HEK293T (cell line): ENCODE data around the gene MUC4.

ENCODE experiments used
- ARNT ChIP-seq: fragments of 450-650 bp; IDR thresholded peaks from 2 replicates; pipeline ENCODE4 v1.6.1; 2017; ENCODE audit warnings: mild to moderate bottlenecking
- BHLHE40 ChIP-seq: fragments of 450-650 bp; IDR thresholded peaks from 2 replicates; pipeline ENCODE4 v1.6.1; 2016; ENCODE audit warnings: mild to moderate bottlenecking, moderate library complexity, borderline replicate concordance
- ELF4 ChIP-seq: fragments of 450-650 bp; IDR thresholded peaks from 2 replicates; pipeline ENCODE4 v1.6.1; 2017; ENCODE audit warnings: antibody characterized with exemption
- FOXA1 ChIP-seq: fragments of 450-650 bp; IDR thresholded peaks from 2 replicates; pipeline ENCODE4 v1.6.1; 2016; ENCODE audit warnings: mild to moderate bottlenecking
- FOXK2 ChIP-seq: fragments of 450-650 bp; IDR thresholded peaks from 2 replicates; pipeline ENCODE4 v1.6.1; 2016; ENCODE audit warnings: mild to moderate bottlenecking
- FOXM1 ChIP-seq: fragments of 450-650 bp; IDR thresholded peaks from 2 replicates; pipeline ENCODE4 v1.6.1; 2017; ENCODE audit warnings: mild to moderate bottlenecking, borderline replicate concordance
- L3MBTL2 ChIP-seq: fragments of 450-650 bp; conservative IDR thresholded peaks from 2 replicates; pipeline ENCODE4 v1.6.1; 2016; ENCODE audit warnings: mild to moderate bottlenecking
- LEF1 ChIP-seq: fragments of 450-650 bp; IDR thresholded peaks from 2 replicates; pipeline ENCODE4 v1.6.1; 2017; ENCODE audit warnings: mild to moderate bottlenecking, borderline replicate concordance
- SUZ12 ChIP-seq: fragments of 450-650 bp; IDR thresholded peaks from 2 replicates; pipeline ENCODE4 v1.6.1; 2016; ENCODE audit warnings: mild to moderate bottlenecking
- TF ChIP-seq, protein P1 (sequence below): fragments of 450-650 bp; IDR thresholded peaks from 2 replicates; pipeline ENCODE4 v1.6.1; 2016

DNA sequence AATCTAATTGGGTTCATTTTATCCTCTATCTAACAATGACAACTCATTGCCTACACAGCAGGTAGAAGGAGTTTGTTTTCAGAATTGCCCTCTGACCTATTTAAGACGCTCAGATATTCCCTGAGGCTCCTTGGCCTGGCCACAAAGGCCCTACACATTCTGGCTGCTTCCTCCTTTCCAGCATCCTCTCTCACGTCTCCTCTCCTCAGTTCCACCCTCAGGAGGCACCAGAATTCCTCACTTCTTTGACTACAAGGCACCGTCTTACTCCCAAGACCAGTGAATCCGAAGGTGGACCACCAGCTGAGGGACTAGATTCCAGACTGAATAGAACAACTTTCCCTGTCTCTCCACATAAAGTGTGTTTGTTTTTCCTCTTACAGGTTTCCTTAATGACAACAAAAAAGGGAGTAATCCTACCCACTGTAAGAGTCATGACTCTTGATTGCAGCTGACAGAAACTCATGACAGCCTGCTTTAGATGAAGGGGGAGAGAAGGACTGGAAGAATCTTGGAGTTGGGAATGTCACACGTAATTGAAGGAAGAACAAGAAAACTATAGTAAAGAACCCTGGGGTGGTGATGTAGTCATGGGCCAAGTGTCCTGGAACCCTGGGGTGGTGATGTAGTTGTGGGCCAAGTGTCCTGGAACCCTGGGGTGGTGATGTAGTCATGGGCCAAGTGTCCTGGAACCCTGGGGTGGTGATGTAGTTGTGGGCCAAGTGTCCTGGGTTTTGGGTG is 112.9 kb downstream of the MUC4 start:
- TF ChIP-seq ELF4 = no peak
- TF ChIP-seq FOXM1 = no peak
- TF ChIP-seq FOXA1 = no peak
- no peak for TF ChIP-seq BHLHE40
- TF ChIP-seq SUZ12 = no peak
- TF ChIP-seq LEF1 = no peak
- no peak for TF ChIP-seq ARNT
- no peak for TF ChIP-seq L3MBTL2
- TF ChIP-seq FOXK2 = no peak
- TF ChIP-seq, protein P1, sequence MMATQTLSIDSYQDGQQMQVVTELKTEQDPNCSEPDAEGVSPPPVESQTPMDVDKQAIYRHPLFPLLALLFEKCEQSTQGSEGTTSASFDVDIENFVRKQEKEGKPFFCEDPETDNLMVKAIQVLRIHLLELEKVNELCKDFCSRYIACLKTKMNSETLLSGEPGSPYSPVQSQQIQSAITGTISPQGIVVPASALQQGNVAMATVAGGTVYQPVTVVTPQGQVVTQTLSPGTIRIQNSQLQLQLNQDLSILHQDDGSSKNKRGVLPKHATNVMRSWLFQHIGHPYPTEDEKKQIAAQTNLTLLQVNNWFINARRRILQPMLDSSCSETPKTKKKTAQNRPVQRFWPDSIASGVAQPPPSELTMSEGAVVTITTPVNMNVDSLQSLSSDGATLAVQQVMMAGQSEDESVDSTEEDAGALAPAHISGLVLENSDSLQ = no peak
